GM15510 (cell line): Measurements from ENCODE around the gene CDH13.

Experiments
- POLR2A ChIP-seq: IDR thresholded peaks from 3 replicates; pipeline ENCODE4 v1.6.1; 2011; ENCODE audit warnings: borderline replicate concordance; ENCODE audit not compliant: insufficient read length; ENCODE audit errors: extremely low read depth

The CDH13 gene

GRCh38 chr16:83145297-83145696 lies 518.5 kb downstream of the CDH13 start:
- no peak for TF ChIP-seq POLR2A

- TF ChIP-seq POLR2A: no peak
Measured at GRCh38 chr16:83147244-83147643, 520.5 kb downstream of the CDH13 start.

- TF ChIP-seq POLR2A: no peak
Measured at GRCh38 chr16:83158320-83158957, 531.7 kb downstream of the CDH13 start.

GRCh38 chr16:83159049-83159448 lies 532.3 kb downstream of the CDH13 start:
- no peak for TF ChIP-seq POLR2A

GRCh38 chr16:83160287-83161020 lies 533.7 kb downstream of the CDH13 start:
- TF ChIP-seq POLR2A: no peak

GRCh38 chr16:83162791-83163190 lies 536.0 kb downstream of the CDH13 start:
- no peak for TF ChIP-seq POLR2A

GRCh38 chr16:83164816-83165215 lies 538.0 kb downstream of the CDH13 start:
- no peak for TF ChIP-seq POLR2A

- no peak for TF ChIP-seq POLR2A
Measured at GRCh38 chr16:83171396-83171795, 544.6 kb downstream of the CDH13 start.

GRCh38 chr16:83174671-83175070 lies 547.9 kb downstream of the CDH13 start:
- no peak for TF ChIP-seq POLR2A

GRCh38 chr16:83176802-83177201 lies 550.0 kb downstream of the CDH13 start:
- no peak for TF ChIP-seq POLR2A

- TF ChIP-seq POLR2A: no peak
Measured at GRCh38 chr16:83185902-83186301, 559.1 kb downstream of the CDH13 start.

- no peak for TF ChIP-seq POLR2A
Measured at GRCh38 chr16:83187405-83187804, 560.6 kb downstream of the CDH13 start.

- no peak for TF ChIP-seq POLR2A
Measured at GRCh38 chr16:83196796-83197195, 570.0 kb downstream of the CDH13 start.

GRCh38 chr16:83197450-83197849 lies 570.7 kb downstream of the CDH13 start:
- no peak for TF ChIP-seq POLR2A

GRCh38 chr16:83198977-83199376 lies 572.2 kb downstream of the CDH13 start:
- TF ChIP-seq POLR2A: no peak
